ENCODE results near the gene MFSD12. TPM values are rescaled to one million over a fixed set of nuclear protein-coding genes. Genes with fewer than 3 reads are reported as not detected.
A peak's percentile ranks its signal among the peaks of the same experiment; 100 is the strongest.

MFSD12 gene
- total RNA-seq, 2 experiments from 2014 or later = 62.4 to 63.5 TPM

DNA sequence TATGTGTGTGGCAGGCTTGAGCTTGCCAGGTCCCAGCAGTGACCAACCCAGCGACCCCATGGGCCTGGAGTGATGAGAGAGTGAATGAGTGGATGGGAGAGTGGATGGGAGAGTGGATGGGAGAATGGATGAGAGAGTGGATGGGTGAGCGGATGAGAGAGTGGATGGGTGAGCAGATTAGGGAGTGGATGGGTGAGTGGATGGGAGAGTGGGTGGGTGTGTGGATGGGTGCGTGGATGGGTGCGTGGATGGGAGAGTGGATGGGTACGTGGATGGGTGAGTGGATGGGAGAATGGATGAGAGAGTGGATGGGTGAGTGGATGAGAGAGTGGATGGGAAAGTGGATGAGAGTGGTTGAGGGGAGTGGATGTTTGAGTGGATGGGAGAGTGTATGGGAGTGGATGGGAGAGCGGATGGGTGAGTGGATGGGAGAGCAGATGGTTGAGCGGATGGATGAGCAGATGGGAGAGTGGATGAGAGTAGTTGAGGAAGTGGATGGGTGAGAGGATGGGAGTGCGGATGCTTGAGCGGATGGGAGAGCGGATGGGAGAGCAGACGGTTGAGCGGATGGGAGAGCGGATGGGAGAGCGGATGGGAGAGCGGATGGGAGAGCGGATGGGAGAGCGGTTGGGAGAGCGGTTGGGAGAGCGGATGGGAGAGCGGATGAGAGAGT is 28.7 kb downstream of the MFSD12 start:
- no peaks in the 10 kb centered on the region for H3K4me1 Mint-ChIP-seq (ENCODE audit: low read depth)
- peaks cover 10% of the 10 kb centered on the region for H3K36me3 Mint-ChIP-seq (ENCODE audit: low read depth)
- ChIA-PET POLR2A (no interaction called here), CTCF (interaction anchor here (0.7 kb wide), 1 partner anchor 16 kb away, joined by 3 read pairs; no protein-coding TSS in a partner anchor)
- no peaks in the 10 kb centered on the region for H3K9me3 Mint-ChIP-seq
- ATAC-seq (no peak), DNase-seq (no peak)
- no peak overlapping the region for H3K4me3 Mint-ChIP-seq
- intact Hi-C loops (cut with micrococcal nuclease) = no loop called here
- no peak overlapping the region for H3K27ac Mint-ChIP-seq
- TF ChIP-seq, protein P1, sequence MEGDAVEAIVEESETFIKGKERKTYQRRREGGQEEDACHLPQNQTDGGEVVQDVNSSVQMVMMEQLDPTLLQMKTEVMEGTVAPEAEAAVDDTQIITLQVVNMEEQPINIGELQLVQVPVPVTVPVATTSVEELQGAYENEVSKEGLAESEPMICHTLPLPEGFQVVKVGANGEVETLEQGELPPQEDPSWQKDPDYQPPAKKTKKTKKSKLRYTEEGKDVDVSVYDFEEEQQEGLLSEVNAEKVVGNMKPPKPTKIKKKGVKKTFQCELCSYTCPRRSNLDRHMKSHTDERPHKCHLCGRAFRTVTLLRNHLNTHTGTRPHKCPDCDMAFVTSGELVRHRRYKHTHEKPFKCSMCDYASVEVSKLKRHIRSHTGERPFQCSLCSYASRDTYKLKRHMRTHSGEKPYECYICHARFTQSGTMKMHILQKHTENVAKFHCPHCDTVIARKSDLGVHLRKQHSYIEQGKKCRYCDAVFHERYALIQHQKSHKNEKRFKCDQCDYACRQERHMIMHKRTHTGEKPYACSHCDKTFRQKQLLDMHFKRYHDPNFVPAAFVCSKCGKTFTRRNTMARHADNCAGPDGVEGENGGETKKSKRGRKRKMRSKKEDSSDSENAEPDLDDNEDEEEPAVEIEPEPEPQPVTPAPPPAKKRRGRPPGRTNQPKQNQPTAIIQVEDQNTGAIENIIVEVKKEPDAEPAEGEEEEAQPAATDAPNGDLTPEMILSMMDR (IDR thresholded peaks at IDR 0.05) = no peak
- H3K27me3 Mint-ChIP-seq = no peaks in the 10 kb centered on the region

DNA sequence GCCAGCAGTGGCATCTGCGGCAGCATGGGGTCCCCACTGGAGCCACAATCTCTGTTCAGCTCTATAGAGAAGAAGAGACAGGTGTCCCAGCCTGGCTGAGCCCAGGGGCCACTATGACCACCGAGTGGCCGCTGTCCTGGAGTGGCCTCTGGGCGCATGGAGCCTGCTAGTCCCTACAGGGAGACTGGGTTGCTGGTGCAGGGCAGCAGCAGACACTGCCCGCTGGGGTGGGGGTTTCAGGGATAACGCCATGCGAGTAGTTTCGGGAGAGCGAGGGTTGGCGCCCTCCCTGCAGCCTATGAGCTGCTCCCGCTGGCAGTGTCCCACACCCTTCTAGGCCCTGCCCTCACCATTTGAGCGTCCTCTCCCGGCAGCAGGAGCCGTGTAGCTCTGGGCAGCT is 29.3 kb downstream of the MFSD12 start:
- no peak for ATAC-seq
- Mint-ChIP-seq H3K36me3 (ENCODE audit: low read depth) (peaks cover 7% of the 10 kb centered on the region), H3K4me1 (ENCODE audit: low read depth) (no peaks in the 10 kb centered on the region), H3K9me3 (no peaks in the 10 kb centered on the region), H3K27me3 (no peaks in the 10 kb centered on the region), H3K4me3 (no peak overlapping the region), H3K27ac (no peak overlapping the region)
- ChIA-PET POLR2A (no interaction called here), CTCF (interaction anchor here (0.7 kb wide), 1 partner anchor 17 kb away, joined by 3 read pairs; no protein-coding TSS in a partner anchor)
- TF ChIP-seq, protein P1 (IDR thresholded peaks at IDR 0.05) = no peak
- intact Hi-C loops (cut with micrococcal nuclease) = no loop called here
- DNase-seq = no peak

DNA sequence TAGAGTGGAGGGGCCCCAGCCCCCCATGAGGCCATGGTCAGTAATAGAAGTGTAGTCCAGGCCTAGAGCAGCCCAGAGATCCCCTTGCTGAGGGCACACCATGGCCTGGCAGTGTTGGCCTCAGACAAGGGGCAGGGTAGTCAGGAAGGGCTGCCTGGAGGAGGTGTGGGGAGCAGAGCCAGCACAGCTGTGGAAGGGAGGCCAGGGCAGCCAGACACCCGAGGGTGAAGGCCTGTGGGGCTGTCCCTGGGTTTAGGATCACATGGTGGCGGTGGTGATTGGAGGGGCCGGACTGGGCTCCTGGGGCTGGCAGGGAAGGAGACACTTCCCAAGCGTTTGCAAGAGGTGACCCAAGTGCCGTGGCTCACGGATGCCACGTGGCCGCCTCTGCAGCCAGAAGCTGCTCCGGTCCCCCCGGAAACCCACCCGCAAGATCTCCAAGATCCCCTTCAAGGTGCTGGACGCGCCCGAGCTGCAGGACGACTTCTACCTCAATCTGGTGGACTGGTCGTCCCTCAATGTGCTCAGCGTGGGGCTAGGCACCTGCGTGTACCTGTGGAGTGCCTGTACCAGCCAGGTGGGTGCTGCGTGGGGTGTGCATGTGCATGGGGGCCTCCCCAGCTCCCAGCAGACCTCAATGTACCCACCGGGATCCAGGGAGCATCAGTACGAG is 30.0 kb downstream of the MFSD12 start:
- intact Hi-C loops (cut with micrococcal nuclease) = no loop called here
- H3K27me3 Mint-ChIP-seq = no peaks in the 10 kb centered on the region
- TF ChIP-seq, protein P1 (IDR thresholded peaks at IDR 0.05) = no peak

DNA sequence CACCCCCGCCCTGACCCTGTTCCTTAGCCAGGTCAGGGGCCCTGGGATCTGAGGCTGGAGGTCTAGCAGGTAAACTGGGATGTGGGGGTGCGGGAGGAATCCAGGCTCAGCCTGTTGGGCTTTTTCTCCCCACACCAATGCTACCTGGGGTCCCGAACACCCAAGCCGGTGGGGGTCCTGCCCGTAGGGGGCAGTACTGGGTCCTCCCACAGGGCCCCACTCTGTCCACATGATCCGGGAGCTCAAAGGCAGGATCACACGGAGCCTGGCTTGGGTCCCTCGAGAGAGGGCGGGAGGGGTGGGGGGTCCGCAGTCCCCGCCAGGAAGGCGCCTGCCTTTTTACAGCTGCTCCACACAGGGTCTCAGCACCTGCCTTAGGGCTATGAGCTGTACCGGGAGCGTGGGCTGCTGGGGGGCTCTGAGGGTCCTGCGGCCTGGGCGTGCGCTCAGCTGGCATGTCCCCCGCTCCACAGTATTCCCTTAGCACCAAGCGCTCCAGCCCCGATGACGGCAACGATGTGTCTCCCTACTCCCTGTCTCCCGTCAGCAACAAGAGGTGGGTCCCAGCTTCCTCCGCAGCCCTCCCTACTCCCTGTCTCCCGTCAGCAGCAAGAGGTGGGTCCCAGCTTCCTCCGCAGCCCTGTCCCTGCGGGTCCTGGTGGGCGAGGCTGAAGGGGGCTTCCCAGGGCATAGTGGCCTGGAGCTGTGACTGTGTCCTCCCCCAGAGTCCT is 30.7 kb downstream of the MFSD12 start:
- CTCF ChIA-PET = interaction anchor here (0.9 kb wide), 1 partner anchor 12 kb away, joined by 3 read pairs; the partner anchor contains the start of gene TEKTIP1
- no peak overlapping the region for H3K27ac Mint-ChIP-seq
- POLR2A ChIA-PET = interaction anchor here (0.8 to 1.1 kb wide), 2 partner anchors 10 to 25 kb away, joined by 3 read pairs; no protein-coding TSS in a partner anchor
- no peak overlapping the region for H3K4me3 Mint-ChIP-seq
- DNase-seq (no peak), ATAC-seq (no peak)
- TF ChIP-seq, protein P1 (IDR thresholded peaks at IDR 0.05) = peak; percentile 17
- no peaks in the 10 kb centered on the region for H3K9me3 Mint-ChIP-seq
- peaks cover 5% of the 10 kb centered on the region for H3K36me3 Mint-ChIP-seq (ENCODE audit: low read depth)
- H3K27me3 Mint-ChIP-seq = no peaks in the 10 kb centered on the region
- no peaks in the 10 kb centered on the region for H3K4me1 Mint-ChIP-seq (ENCODE audit: low read depth)
- intact Hi-C loops (cut with micrococcal nuclease) = no loop called here

More for the DNA sequence above, 30.0 kb downstream of the MFSD12 start:
- CTCF ChIA-PET = interaction anchor here (0.9 kb wide), 1 partner anchor 11 kb away, joined by 3 read pairs; the partner anchor contains the start of gene TEKTIP1
- ATAC-seq (no peak), DNase-seq (no peak)
- Mint-ChIP-seq H3K27ac (no peak overlapping the region), H3K4me3 (no peak overlapping the region), H3K36me3 (ENCODE audit: low read depth) (peaks cover 5% of the 10 kb centered on the region), H3K4me1 (ENCODE audit: low read depth) (no peaks in the 10 kb centered on the region), H3K9me3 (no peaks in the 10 kb centered on the region)
- POLR2A ChIA-PET = interaction anchor here (0.8 kb wide), 1 partner anchor 9 kb away, joined by 3 read pairs; no protein-coding TSS in a partner anchor

All from activated CD8-positive, alpha-beta T cell treated with anti-CD3 and anti-CD28 coated beads for 36 hours (primary cell).